ENCODE results near the gene PSG5.
"Not testable (repeated sequence)": the region's sequence is repeated elsewhere in the genome, so short reads cannot be mapped to it uniquely, and the experiment has no call there.

- not testable (repeated sequence) for TF ChIP-seq CTCF (IDR thresholded peaks at IDR 0.05; ENCODE audit: borderline replicate concordance, extremely low read depth, low read length, poor library complexity, severe bottlenecking); EZH2 (IDR thresholded peaks at IDR 0.05; ENCODE audit: borderline replicate concordance, low read depth, low read length, severe bottlenecking)
These were observed 49.4 kb upstream of the PSG5 start for GRCh38 chr19:43235686-43236085.
